ENCODE results near the gene ALDH18A1.
A peak's percentile ranks its signal among the peaks of the same experiment; 100 is the strongest.
"Not testable (repeated sequence)": the region's sequence is repeated elsewhere in the genome, so short reads cannot be mapped to it uniquely, and the experiment has no call there.

ALDH18A1 gene

GRCh38 chr10:95650232-95650631 is 6.3 kb downstream of the ALDH18A1 start:
- no peak for DNase-seq (ENCODE audit: low spot score)

GRCh38 chr10:95648138-95648537 is 8.4 kb downstream of the ALDH18A1 start:
- no peak for DNase-seq (ENCODE audit: low spot score)

DNA sequence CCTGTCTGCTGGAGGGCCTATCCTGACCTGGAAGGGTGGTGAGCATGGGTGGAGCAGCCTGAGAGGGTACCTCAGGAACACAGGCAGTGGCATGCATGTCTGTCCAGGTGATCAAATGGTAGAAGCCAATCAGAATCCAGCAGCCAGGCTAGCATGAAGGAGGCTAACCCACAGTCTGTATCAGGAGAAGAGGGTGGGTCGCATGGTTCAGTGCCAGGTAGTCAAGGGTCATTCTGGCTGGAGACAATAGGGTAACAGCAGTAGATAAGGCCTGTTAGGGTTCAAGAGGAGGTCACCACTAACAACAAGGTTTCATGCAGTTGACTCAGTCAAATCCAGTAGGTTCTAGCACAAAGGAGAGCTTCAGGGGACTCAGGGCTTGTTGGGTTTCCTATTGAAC is 10.4 kb downstream of the ALDH18A1 start:
- no peak for DNase-seq (ENCODE audit: low spot score)

GRCh38 chr10:95644901-95645300 is 11.6 kb downstream of the ALDH18A1 start:
- no peak for DNase-seq (ENCODE audit: low spot score)

DNA sequence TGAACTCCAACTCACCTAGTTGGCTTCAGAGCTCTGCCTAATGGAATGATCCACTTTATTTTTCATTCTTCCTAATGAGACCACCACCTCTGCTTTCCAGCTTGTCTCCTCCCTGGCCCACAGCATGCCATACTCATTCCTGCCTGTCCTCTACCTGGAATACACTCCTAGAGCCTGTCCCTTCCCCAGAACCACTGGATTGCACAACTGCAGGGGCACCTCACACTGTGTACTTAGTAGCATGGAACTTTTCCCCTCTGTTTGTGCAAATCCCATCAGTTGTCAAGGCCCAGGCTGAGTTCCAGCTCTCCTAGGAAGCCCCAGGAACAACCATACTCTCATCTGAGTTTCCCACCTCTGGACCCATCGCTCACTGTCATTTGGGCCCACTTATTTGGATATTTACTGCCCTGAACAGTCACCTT is 15.6 kb downstream of the ALDH18A1 start:
- DNase-seq (ENCODE audit: low spot score): no peak

GRCh38 chr10:95637911-95638310 is 18.6 kb downstream of the ALDH18A1 start:
- DNase-seq (ENCODE audit: low spot score): no peak

DNA sequence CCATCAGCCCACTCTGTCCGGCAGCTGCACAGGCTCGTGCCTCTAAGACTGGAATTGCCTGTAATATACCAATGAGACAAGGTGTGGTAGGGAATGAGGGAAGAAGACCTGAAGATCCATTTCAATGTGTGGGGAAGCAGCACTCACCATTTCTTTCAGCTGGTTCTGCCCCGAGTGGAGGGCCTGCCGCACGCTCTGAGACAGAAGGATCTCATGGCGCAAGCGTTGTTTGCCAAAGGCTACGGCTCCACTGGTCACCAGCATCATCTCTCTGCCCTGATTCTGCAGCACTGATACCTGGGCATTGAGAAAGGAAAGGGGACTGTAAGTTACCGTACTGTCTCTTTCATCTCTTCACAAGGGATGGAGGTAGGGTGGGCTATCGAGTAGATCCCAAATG is 19.4 kb downstream of the ALDH18A1 start:
- no peak for DNase-seq (ENCODE audit: low spot score)

- DNase-seq (ENCODE audit: low spot score): no peak
These were observed 21.2 kb downstream of the ALDH18A1 start for GRCh38 chr10:95635319-95635733.

- DNase-seq (ENCODE audit: low spot score): no peak
These were observed 27.7 kb downstream of the ALDH18A1 start for GRCh38 chr10:95628786-95629185.

- DNase-seq (ENCODE audit: low spot score): no peak
These were observed 30.0 kb downstream of the ALDH18A1 start for GRCh38 chr10:95626500-95626899.

- DNase-seq (ENCODE audit: low spot score): not testable (repeated sequence)
These were observed 36.1 kb downstream of the ALDH18A1 start for GRCh38 chr10:95620415-95620814.

- no peak for DNase-seq (ENCODE audit: low spot score)
These were observed 38.4 kb downstream of the ALDH18A1 start for GRCh38 chr10:95618101-95618500.

DNA sequence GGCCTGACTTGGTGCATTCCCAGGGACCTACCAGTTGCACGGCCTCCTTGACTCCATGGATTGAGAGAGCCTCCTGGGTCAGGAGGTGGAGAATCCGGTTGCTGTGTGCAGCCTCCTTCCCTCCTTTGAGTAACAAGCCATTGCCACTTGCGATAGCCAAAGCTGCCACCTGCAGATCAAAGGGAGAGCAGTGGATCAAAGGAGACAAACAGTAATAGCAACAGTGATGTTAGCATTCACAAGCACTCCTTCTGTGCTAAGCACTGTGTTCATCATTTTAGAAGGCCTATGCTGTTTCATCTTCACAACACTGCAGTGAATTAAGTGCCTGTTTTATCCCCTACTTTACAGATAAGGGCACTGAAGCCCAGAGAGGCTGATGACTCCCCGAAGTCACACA is 40.1 kb downstream of the ALDH18A1 start:
- DNase-seq (ENCODE audit: low spot score): no peak

DNA sequence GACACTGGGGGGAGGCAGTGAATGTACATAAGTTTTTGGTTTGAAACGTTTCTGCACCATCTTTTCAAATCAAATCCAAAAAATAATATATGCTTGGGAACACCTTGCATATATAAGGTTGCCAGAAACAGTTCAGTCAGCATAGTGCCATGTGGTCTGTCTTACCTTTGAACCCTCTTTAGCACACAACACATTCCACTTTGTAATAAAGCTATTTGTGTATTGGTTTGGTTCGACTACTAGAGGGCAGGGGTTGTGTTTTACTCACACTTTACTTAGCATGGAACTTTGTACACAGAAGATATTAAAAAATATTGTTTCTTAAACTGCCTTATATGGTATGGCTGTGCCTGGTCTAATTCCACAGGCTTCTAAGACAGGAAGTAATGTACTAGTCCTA is 43.2 kb downstream of the ALDH18A1 start:
- no peak for DNase-seq (ENCODE audit: low spot score)

GRCh38 chr10:95610727-95611126 is 45.8 kb downstream of the ALDH18A1 start:
- no peak for DNase-seq (ENCODE audit: low spot score)

DNA sequence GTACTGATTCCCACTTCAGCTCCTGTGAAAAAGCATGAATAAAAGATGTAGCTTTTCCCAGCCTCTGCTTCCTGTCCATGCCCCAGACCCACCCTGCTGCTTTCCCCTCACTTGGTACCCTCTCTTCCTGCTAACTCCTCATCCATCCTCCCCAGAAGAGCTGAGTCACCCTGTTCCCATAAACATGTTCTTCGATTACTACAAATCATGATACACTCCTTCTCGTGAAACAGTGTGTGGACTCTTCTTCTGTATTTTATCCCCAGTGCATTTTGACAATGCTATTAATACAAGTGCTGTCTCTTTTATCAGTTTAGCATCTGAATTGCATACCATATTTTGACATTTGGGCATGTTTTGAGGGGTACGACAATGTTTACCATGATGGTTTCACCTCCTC is 49.6 kb downstream of the ALDH18A1 start:
- DNase-seq (ENCODE audit: low spot score): no peak

DNA sequence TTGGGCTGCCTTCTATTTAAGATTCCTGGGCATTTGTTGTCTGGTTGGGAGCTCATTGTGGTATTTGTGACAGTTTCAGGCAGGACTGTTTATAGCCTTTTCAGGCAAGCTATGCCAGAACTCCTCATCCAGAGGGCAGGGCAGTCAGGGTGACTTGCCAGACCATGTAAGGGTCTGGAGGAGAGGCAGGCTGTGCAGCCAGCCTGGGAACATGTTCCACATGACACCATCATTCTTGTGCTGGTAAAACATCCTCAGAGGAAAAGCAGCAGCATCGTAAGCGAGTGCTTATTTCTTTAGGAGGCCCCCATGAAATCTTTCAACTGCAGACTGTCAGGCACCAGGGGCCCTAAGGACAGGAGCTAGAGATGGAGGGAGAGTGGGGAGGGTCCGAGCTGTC is 51.3 kb downstream of the ALDH18A1 start:
- no peak for DNase-seq (ENCODE audit: low spot score)

DNA sequence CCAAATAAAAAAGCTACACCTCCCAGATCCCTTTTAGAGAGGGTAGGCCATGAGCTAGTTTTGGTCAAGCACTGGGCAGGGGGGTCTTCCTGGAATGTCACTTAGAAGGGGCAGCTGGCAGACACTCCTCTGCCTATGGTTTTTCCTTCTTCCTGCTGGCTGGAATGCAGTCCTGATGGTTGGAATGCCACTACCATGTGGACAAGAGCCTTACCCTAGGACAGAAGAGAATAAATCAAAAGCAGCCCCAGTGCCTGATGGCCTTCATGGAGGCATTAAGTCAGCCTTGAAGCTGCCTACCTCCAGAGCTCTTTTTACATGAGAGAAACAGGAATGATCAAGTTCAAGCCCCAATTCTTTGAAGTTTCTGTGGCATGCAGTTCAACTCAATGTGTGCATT is 51.9 kb downstream of the ALDH18A1 start:
- no peak for DNase-seq (ENCODE audit: low spot score)

DNA sequence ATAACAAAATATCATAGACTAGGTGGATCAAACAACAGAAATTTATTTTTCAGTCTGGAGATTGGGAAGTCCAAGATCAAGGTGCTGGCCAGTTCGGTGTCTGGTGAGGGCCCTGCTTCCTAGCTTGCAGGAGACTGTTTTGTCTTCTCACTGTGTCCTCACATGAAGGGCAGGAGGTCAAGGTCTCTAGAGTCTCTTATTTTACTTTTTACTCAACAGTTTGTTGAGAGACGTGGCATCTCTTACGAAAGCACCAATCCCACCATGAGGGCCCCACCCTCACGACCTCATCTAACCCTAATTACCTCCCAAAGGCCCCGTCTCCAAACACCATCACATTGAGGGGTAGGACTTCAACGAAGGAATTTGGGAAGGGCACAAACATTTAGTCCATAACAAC is 54.1 kb downstream of the ALDH18A1 start:
- DNase-seq (ENCODE audit: low spot score): no peak

GRCh38 chr10:95601116-95601719 is 55.3 kb downstream of the ALDH18A1 start:
- DNase-seq (ENCODE audit: low spot score): peak; percentile 87

DNA sequence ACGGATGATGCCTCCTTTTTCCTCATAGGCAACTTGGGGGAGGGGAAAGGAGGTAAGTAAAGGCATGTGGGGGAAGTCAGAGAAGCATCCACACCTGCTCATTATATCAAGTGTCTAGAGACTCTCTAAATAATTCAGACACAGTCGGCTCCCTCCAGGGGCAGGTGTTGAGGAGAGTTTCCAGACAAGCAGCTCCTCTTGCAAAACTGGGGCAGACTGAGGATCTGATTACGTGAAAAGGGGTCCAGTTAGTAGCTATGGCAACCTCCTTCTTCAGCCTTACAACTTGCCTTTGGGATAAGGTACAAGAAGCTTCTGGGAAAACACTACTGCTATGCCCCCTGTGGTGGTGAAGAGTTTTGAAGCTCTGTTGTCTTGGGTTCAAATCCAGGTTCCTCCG is 56.4 kb downstream of the ALDH18A1 start:
- DNase-seq (ENCODE audit: low spot score): no peak

GRCh38 chr10:95597788-95598187 is 58.7 kb downstream of the ALDH18A1 start:
- no peak for DNase-seq (ENCODE audit: low spot score)

DNA sequence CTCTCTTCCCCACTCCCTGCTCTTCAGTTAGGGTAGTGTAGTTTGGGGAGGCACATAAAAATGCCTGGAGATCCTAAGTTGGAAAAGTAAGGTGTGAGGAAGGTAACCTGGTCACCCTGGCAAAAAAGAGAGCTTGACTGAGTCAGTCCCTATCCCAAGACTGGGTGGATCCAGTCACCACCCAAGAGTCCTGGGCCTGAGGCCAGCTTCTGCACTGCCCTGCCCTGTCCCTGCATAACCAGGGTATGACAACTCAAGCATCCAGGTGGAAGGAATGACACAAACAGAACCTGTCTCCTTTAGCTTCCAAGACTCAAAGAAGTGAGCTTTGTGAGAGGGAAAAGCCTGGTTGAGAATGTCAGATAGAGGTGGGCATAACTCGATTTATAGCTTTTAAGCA is 68.5 kb downstream of the ALDH18A1 start:
- DNase-seq (ENCODE audit: low spot score): no peak

DNA sequence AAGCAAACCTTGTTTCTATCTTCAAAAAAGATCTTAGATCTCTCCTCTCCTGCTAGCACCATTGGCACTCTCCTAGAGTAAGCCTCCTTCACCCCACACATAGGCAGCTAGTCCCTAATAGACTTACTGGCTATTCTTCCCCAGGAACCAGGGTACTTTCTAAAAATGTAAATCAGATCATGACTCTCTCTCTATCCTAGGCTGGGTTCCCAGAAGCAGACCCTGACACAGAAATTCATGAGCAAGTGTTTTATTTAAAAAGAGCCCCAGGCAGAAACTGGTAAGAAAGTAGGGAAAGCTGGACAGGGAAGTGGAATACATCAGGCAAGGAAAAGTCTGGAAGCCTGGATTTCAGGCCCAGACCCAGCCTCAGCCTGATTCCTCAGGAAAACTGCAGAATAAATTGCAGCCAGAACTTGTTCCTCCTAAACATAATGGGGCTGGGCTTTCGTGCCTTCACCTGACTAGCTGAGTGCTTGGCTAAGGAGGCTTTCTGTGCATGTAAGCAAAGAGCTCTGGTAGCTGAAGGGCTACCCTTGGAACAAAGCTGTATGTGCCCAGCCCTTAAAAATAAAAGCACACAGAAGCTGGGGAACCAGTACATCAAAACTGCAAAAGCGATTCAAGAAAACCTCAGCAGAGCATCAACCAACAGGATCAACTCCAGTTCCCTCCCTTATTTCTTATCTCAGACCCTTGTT is 76.5 kb downstream of the ALDH18A1 start:
- DNase-seq (ENCODE audit: low spot score): no peak
